GM12878 (cell line): ENCODE measurements around the gene GPR152. TPM values are rescaled to one million over a fixed set of nuclear protein-coding genes. Genes with fewer than 3 reads are reported as not detected.

Source experiments
- BMI1 ChIP-seq: fragments of 450-650 bp; IDR thresholded peaks from 2 replicates; pipeline ENCODE4 v1.6.1; 2016; ENCODE audit warnings: mild to moderate bottlenecking, moderate library complexity, borderline replicate concordance
- EP300 ChIP-seq, 2 experiments: fragments of 150-350 bp in 1 of 2; IDR thresholded peaks; 2 replicates each; pipeline ENCODE4 v1.6.1; 2011 to 2012; ENCODE audit warnings: low read depth in 2 of 2, low read length in 2 of 2, borderline replicate concordance in 1 of 2, improper control_type of control experiment in 1 of 2, inconsistent platforms in 1 of 2; ENCODE audit not compliant: control insufficient read depth in 1 of 2
- IKZF2 ChIP-seq, 2 experiments: fragments of 450-650 bp; IDR thresholded peaks; 2 replicates each; pipeline ENCODE4 v1.6.1; 2017; ENCODE audit warnings: mild to moderate bottlenecking in 2 of 2, moderate library complexity in 2 of 2
- IRF5 ChIP-seq: fragments of 450-650 bp; IDR thresholded peaks from 2 replicates; pipeline ENCODE4 v1.6.1; 2017; ENCODE audit warnings: borderline replicate concordance
- JUNB ChIP-seq: IDR thresholded peaks from 2 replicates; pipeline ENCODE4 v1.6.1; 2016; ENCODE audit warnings: antibody characterized with exemption, mild to moderate bottlenecking
- KDM1A ChIP-seq: fragments of 200-600 bp; sonication (generic); IDR thresholded peaks from 2 replicates; pipeline ENCODE4 v1.6.1; 2016; ENCODE audit warnings: borderline replicate concordance
- NKRF ChIP-seq: fragments of 450-650 bp; conservative IDR thresholded peaks from 2 replicates; pipeline ENCODE4 v1.6.1; 2017; ENCODE audit warnings: mild to moderate bottlenecking, moderate library complexity
- NR2C2 ChIP-seq: IDR thresholded peaks from 2 replicates; pipeline ENCODE4 v1.6.1; 2011; ENCODE audit warnings: borderline replicate concordance, low read depth; ENCODE audit not compliant: control insufficient read depth, insufficient read length
- PAX8 ChIP-seq: fragments of 450-650 bp; IDR thresholded peaks from 2 replicates; pipeline ENCODE4 v1.6.1; 2017; ENCODE audit warnings: mild to moderate bottlenecking, moderate library complexity
- PML ChIP-seq: IDR thresholded peaks from 2 replicates; pipeline ENCODE4 v1.6.1; 2012; ENCODE audit warnings: low read length, inconsistent platforms
- PRDM15 ChIP-seq: fragments of 450-650 bp; formaldehyde crosslinking; IDR thresholded peaks from 2 replicates; pipeline ENCODE4 v1.4.0; 2020; ENCODE audit warnings: mild to moderate bottlenecking, moderate library complexity
- RAD51 ChIP-seq: fragments of 450-650 bp; IDR thresholded peaks from 2 replicates; pipeline ENCODE4 v1.6.1; 2016; ENCODE audit warnings: moderate library complexity, mild to moderate bottlenecking, inconsistent platforms
- RELA ChIP-seq: fragments of 450-650 bp; IDR thresholded peaks from 2 replicates; pipeline ENCODE4 v1.8.0; 2014; ENCODE audit warnings: borderline replicate concordance; ENCODE audit not compliant: partially characterized antibody
- ZBTB33 ChIP-seq: fragments of 450-650 bp; IDR thresholded peaks from 2 replicates; pipeline ENCODE4 v1.6.1; 2017; ENCODE audit warnings: mild to moderate bottlenecking
- ZNF274 ChIP-seq: IDR thresholded peaks from one replicate; pipeline ENCODE4 v1.8.0; 2011; ENCODE audit not compliant: insufficient read length, insufficient read depth
- polyA plus RNA-seq, 11 experiments: library from polyadenylated mRNA; depleted of rRNA in 4 of 11; unstranded in 6 of 11; stranded (reverse) in 5 of 11; fragments of >200 nt; fragmentation: Nextera tagmentation in 4 of 11; fragmentation: Illumina TruSeq in 1 of 11; extraction: Ambion mirVana in 4 of 11; extraction: Trizol in 1 of 11; gene quantifications; 1 replicate in 1 of 11; 2 replicates in 10 of 11; pipeline versions ENCODE4 v1.2.1 to v1.2.3, GENCODE V29; 2011 to 2016; ENCODE audit warnings: inconsistent platforms in 2 of 11, missing spikeins in 2 of 11, low read depth in 1 of 11
- total RNA-seq, 4 experiments: library from RNA; depleted of rRNA in 3 of 4; stranded (reverse); fragments of >200 nt in 3 of 4; fragmentation: Illumina TruSeq in 1 of 4; extraction: Trizol in 1 of 4; gene quantifications; 2 replicates each; pipeline versions ENCODE4 v1.2.1 to v1.2.3, GENCODE V29; 2013 to 2021
- TF ChIP-seq, protein P1 (sequence below): fragments of 450-650 bp; IDR thresholded peaks from 2 replicates; pipeline ENCODE4 v1.6.1; 2017; ENCODE audit warnings: mild to moderate bottlenecking, moderate library complexity

The GPR152 gene
- total and polyA plus RNA-seq, 10 of the 15 experiments (the other 5 are each of a cell fraction or from before 2014, with no cell fraction given): not detected

DNA sequence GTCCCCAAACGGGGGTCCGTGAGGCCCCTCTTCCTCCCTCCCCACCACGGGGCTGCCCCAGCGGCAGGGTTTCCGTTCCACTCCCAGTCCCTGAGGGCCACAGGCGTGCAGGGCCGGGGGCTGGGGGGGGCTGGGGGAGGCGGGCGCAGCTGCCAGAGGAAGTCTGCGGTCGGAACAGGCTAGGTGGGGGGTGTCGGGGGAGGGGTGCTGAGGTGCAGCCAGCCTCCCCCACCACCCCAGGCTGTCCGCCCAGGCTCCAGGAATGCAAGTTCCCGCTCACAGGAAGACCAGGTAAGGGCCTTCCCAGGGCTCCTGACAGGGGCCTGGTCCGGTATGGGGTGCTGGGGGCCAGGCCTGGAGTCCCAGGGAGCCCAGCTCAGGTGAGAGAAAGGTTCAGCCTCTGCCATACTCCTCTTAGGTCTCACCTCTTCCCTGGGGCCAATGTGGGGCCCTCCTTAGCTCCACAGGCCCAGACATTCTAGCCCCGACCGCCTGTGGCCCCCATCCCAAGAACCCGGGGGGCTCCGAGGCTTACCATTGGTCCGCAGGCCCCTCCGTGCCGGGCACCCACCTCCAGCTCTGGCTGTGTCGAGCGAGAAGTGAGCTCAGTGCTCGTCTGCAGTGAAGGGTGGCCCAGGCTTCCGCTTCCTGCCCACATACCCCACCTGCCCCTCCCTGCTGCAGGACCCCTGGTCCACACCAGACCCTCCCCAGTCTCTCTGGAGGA, 15.3 kb downstream of the GPR152 start, which contains the start of gene PTPRCAP (continued):
- no peak for TF ChIP-seq PRDM15 (CRISPR knock-in tag)
- TF ChIP-seq, protein P1, sequence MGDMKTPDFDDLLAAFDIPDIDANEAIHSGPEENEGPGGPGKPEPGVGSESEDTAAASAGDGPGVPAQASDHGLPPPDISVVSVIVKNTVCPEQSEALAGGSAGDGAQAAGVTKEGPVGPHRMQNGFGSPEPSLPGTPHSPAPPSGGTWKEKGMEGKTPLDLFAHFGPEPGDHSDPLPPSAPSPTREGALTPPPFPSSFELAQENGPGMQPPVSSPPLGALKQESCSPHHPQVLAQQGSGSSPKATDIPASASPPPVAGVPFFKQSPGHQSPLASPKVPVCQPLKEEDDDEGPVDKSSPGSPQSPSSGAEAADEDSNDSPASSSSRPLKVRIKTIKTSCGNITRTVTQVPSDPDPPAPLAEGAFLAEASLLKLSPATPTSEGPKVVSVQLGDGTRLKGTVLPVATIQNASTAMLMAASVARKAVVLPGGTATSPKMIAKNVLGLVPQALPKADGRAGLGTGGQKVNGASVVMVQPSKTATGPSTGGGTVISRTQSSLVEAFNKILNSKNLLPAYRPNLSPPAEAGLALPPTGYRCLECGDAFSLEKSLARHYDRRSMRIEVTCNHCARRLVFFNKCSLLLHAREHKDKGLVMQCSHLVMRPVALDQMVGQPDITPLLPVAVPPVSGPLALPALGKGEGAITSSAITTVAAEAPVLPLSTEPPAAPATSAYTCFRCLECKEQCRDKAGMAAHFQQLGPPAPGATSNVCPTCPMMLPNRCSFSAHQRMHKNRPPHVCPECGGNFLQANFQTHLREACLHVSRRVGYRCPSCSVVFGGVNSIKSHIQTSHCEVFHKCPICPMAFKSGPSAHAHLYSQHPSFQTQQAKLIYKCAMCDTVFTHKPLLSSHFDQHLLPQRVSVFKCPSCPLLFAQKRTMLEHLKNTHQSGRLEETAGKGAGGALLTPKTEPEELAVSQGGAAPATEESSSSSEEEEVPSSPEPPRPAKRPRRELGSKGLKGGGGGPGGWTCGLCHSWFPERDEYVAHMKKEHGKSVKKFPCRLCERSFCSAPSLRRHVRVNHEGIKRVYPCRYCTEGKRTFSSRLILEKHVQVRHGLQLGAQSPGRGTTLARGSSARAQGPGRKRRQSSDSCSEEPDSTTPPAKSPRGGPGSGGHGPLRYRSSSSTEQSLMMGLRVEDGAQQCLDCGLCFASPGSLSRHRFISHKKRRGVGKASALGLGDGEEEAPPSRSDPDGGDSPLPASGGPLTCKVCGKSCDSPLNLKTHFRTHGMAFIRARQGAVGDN: peak; percentile 58; the same call in 1 of the 2 replicates
- no peak for TF ChIP-seq RELA
- TF ChIP-seq RAD51: no peak
- TF ChIP-seq KDM1A: no peak
- TF ChIP-seq ZBTB33: no peak
- TF ChIP-seq ZNF274: no peak
- TF ChIP-seq NKRF: no peak; the same call in 1 of the 2 replicates
- no peak for TF ChIP-seq IRF5
- no peak for TF ChIP-seq JUNB
- TF ChIP-seq EP300 (IDR thresholded peaks at IDR 0.05; ENCODE audit: borderline replicate concordance in 1 of 2, control insufficient read depth in 1 of 2, low read depth in 2 of 2, low read length in 2 of 2): peak in 1 of 2 experiments; percentile 3; a peak in 2 of 4 replicates
- TF ChIP-seq PML: no peak
- no peak for TF ChIP-seq NR2C2
- TF ChIP-seq BMI1: no peak
- peak; percentile 15 to 31; a peak in 3 of 4 replicates for TF ChIP-seq IKZF2 (IDR thresholded peaks at IDR 0.05)
- no peak for TF ChIP-seq PAX8
